HG03103 (cell line): ENCODE measurements around the gene GTPBP2.

Experiments
- ATAC-seq: cut with Tn5 transposase; IDR thresholded peaks from one replicate; pipeline ENCODE4 v1.9.1; 2021; ENCODE audit warnings: low read depth; ENCODE audit not compliant: unreplicated experiment

The GTPBP2 gene, protein sequence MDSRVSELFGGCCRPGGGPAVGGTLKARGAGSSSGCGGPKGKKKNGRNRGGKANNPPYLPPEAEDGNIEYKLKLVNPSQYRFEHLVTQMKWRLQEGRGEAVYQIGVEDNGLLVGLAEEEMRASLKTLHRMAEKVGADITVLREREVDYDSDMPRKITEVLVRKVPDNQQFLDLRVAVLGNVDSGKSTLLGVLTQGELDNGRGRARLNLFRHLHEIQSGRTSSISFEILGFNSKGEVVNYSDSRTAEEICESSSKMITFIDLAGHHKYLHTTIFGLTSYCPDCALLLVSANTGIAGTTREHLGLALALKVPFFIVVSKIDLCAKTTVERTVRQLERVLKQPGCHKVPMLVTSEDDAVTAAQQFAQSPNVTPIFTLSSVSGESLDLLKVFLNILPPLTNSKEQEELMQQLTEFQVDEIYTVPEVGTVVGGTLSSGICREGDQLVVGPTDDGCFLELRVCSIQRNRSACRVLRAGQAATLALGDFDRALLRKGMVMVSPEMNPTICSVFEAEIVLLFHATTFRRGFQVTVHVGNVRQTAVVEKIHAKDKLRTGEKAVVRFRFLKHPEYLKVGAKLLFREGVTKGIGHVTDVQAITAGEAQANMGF

DNA sequence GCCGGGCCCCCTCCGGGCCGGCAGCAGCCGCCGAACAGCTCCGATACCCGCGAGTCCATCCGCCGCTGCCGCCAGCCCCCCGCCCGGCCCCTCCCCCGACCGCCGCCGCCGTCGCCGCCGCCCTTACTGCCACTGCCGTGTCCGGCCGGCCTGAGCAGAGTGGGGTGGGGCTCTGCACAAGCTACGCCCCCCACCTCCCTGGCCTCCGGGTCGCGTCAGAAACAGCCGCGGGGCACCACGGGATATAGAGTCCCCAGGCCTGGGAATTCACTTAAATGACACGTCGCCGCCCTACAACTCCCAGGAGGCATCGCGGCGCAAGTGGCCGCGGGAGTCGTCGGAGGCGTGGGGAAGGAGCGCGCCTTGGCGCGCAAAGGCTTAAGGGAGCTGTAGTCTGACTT, at the start of gene GTPBP2:
Gene GTPBP2, minus strand, starts transcription at position 161 of the 401 bp plus-strand sequence. Its CDS starts 102 bp downstream, at position 59.
- peak; percentile 82 for ATAC-seq

- ATAC-seq, result no peak
Observed at GRCh38 chr6:43678341-43678740, 49.3 kb upstream of the GTPBP2 start.

DNA sequence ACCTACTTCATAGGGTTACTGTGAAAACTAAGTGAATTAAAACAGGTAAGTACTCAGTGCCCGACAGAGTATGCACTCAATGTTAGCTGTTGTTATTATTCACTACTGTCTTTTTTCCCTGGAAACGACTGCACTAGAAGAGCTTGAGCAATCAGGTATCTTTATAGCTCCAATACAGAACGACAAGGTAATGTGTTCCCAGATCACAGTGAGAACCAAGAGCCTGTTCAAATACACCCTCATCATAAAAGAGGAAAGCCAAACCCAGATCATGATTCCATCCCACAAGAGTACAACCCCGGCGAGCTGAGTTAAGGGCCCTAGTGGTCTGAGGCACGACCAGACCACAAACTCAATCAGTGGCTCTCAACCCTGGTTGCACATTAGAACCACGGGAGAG, 48.7 kb upstream of the GTPBP2 start:
- no peak for ATAC-seq

GRCh38 chr6:43676962-43677606, 48.0 kb upstream of the GTPBP2 start:
- no peak for ATAC-seq

GRCh38 chr6:43674921-43675320, 45.9 kb upstream of the GTPBP2 start:
- ATAC-seq, result no peak

GRCh38 chr6:43674291-43674690, 45.2 kb upstream of the GTPBP2 start:
- ATAC-seq, result no peak

DNA sequence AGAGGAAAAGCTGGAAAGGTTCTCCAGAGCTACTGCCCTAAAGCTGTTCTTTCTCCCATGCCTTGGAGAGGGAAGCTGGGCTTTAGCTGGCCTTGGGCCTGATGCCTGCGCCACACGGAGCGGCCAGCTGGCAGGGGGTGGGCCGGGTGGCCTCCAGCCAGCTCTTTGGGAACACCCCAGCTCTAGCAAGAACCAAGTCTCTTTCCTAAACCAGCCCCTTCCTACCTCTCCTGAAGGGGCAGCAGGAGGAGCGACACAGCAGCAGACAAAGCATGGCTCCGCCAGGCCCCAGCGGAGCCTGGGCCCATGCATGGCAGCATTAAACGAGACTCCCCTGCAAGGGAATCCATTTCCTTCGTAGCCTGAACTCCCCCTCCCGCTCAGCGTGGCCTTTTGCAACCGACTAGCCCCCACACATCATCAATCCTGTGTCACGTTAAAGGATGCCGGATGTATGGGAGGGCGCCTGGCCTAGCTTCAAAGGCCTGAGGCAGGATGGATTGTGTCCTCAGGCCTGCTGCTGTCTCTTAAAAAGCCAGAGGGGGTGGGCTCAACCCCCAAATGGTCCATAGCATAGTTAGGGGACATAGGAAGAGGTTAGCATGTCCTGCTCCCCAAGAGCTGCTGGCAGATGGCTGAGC, 44.5 kb upstream of the GTPBP2 start:
- no peak for ATAC-seq

DNA sequence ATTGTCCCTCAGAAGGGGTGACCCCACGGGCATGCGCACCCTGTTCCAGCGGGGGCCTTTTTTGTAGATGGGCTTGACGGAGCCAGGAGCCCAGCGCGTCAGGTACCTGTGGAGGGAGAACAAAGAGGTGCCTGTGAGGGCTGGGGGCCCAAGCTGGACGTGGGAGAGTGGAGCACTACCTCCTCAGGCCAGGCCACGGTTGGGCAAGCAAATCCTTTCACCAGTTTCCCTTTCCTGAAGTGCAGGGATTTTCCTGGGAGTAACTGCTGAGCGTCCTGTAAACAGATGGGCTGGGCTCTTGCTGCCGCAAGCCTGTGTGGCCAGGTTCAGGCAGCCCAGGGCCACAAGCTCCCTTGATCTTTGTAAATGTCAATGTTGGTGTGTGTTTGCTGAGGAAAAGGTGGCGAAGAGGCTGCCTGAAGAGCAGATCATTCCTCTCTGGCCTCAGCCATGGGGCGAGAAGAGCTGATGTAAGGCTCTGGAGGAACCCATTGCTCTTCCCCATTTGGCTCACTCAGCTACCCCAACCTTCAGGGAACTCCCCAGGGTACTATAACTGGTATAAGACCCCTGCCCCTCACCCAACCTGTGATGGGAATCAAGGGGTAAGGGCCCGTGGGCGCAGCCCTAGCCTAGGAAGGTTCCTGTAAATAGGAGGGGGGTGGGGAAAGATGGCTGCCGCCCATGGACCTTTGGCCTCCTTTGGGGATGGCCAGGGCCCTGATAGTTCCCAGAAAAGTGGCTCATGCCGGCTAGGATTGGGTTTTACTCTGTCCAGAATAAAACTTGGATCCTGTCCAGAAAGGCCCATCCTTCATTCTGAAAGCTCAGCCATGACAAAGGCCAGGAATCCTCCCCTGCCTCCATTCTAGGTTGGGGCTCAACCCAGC, 43.0 kb upstream of the GTPBP2 start:
- no peak for ATAC-seq

- ATAC-seq, result no peak
Observed at GRCh38 chr6:43671011-43671800, 42.1 kb upstream of the GTPBP2 start.

GRCh38 chr6:43670623-43670986, 41.5 kb upstream of the GTPBP2 start:
- no peak for ATAC-seq

DNA sequence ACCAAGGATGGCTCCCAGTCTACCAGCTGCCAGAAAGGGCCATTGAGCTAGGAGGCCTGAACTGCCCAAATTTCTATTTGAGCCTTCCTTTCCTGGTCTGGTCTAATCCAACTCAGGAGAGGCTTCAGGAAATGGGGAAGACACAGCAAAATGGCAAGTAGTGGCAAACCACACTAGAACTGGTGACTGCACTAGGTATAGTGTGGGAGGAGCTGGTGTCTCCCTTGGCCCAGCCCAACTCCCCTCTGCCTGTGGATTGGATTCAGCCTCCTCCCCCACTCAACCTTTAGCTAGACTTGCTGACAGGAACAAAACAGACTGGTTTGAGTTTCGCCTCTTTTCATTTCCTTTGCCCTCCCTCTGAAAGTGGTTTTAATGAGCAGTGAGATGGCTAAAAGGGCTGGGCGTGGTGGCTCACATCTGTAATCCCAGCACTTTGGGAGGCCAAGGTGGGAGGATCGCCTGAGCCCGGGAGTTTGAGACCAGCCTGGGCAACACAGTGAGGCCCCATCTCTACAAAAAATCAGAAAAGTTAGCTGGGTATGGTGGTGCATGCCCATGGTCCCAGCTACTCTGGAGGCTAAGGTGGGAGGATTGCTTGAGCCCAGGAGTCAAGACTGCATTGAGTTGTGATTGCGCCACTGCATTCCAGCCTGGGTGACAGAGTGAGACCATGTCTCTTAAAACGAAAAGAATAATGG, 41.0 kb upstream of the GTPBP2 start:
- no peak for ATAC-seq

DNA sequence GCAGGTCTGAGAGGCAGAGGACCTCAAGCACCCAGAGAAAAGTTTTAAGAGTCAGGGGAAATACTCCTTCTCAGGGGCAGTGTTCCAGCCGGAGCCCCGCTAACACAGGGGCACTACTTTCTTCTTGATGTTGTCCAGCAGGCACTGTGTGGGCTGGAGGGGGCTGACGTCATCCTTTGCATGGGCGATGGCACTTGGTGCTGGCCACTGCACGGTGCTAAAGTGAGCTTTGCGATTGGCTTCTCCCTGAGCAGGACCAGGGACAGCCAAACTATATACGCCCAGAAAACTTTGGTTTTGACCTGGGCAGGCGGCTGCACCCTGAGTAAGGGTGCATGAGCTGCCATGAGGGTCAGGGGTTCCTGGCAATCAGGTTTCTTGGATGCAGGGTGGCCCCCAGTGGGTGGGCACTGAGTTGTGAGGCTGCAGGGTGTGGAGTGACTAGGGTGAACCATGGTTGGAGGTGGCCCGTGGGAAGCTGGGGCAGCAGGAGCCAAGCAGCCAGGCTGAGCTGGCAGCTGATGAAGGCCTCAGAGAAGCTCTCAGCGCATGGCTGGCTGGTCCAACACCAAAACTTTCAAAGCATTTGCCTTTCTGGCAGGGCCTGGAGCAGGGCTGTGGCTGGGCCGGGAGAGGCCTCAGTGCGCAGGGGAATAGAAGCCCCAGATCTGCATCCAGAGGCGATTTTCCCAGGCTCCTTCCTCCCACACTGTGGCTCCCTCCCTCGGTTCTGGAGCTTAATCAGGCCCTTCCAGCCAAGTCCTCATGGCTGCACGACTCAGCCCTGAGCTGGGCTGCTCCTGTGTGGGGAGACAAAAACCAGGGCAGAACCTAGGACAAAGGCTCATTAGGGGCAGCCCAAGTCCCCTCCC, 40.2 kb upstream of the GTPBP2 start:
- no peak for ATAC-seq

GRCh38 chr6:43668151-43669028, 39.3 kb upstream of the GTPBP2 start:
- ATAC-seq, result no peak

DNA sequence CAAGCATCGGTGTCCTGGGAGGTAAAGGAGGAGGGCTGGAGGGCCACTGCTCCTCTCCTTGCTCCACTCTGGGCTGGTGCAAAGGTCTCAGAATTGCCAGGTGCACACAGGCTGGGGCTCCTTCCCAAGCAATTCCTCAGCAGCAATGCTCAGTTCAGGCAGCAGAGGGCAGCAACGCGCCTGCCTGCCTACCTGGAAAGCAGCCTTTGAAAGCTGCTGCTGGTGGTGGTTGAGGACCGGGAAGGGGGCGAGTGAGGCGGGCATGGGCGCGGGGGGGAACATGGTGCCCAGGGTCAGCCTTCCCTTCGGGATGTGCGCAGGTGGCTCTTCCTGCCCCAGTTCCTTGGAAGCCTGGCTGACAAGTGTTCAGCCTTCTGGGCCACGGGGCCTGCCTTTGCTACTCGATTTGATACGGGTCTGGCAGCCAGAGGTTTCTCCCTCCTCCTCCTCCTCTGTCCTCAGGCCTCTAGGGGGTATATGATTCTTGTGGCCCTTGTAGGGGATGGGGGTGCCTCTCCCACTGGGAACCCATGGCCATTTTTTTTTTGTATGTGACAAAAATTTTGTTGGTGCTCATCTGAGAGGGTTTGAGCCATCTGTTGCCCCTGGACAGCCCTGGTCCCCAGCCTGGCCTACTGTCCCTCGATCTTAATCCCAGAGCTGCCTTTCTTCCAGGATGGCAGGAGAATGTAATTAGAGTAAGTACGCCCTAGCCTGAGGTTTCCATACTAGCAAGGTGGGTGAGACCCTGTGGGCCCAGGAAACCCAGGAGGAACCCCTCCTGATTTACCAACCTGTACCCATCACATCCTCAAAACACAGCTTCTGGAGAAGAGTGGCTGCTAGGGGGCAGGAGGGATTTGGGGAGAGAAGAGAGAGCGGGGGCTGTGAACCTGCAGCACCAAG, 38.4 kb upstream of the GTPBP2 start:
- no peak for ATAC-seq

DNA sequence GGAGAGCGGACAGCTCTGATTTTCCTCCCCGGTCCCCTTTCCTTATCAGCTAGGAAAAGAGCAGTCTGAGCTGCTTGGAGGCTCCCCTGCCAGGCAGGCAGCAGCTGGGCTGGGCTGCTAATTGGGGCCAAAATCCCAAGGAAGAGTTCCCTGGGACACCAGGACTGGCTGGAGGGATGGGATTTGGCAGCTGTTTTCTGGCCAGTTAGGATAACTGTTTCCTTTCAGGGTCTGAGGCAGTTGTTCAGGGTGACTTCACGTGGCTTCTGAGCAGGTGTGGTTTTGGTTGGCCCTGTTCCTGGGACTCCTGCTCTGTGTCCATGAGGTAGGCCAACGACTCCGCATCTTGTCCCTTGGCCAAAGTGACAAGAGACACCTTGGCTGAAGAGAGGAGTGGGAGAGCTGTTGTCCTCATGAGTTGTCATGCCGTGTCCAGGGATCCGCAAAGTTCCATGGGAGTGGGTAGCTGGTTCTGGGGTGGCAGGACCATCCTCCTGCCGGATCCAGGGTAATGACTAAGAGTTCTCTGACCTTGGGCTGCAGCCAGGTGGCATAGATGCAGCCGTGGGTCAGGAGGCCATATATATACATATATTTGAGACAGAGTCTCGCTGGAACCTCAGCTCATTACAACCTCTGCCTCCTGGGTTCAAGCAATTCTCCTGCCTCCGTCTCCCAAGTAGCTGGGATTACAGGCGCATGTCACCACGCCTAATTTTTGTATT, 37.3 kb upstream of the GTPBP2 start:
- no peak for ATAC-seq
